Spleen (tissue), 7 donors: ENCODE data around the gene MADD.

Source experiments
- POLR2A ChIP-seq, 3 donors: fragments of 450-650 bp; IDR thresholded peaks; one replicate each; pipeline ENCODE4 v1.5.1; 2017; ENCODE audit warnings: antibody characterized with exemption in 3 of 3, mild to moderate bottlenecking in 1 of 3
- POLR2AphosphoS5 ChIP-seq, 3 donors: sonication (generic); formaldehyde crosslinking; IDR thresholded peaks; one replicate each; pipeline ENCODE4 v1.5.1; 2017; ENCODE audit warnings: antibody characterized with exemption in 3 of 3
- TF ChIP-seq, protein P1 (sequence below), 11 experiments: fragments of 200-600 bp in 7 of 11; fragments of 450-650 bp in 4 of 11; sonication (generic) in 4 of 11; IDR thresholded peaks in 8 of 11; conservative IDR thresholded peaks in 3 of 11; 1 replicate in 7 of 11; 2 replicates in 4 of 11; pipeline versions ENCODE4 v1.4.0 to v1.8.0; 2016 to 2021; ENCODE audit warnings: antibody characterized with exemption in 11 of 11, inconsistent platforms in 4 of 11, mild to moderate bottlenecking in 1 of 11
- donor health status: DM: no; HTN: no; CAD: no; lungs with moderate emphysema.
- donor health status: DM: no; HTN: no; CAD: no.
- donor health status: DM: no; HTN: no; CAD: no.

DNA sequence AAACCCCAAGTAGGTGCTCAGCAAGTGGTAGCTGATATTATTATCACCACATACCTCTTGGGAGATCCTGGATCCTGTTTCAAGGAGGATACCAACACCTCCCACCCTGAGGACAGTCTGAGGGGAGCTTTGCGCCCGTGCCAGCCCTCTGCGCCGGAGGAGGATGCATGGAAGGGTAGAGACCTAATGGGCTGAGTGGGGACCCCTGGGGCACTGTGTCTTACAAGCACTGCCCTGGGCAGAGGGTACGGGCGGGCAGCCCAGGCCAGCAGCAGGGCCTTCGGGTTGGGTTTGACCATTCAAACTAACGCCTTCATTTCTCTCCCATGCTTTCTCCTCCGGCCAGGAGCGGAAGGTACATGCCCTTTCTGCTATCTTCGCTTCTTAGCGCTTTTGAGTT lies 56.3 kb downstream of the MADD start:
- TF ChIP-seq, protein P1, sequence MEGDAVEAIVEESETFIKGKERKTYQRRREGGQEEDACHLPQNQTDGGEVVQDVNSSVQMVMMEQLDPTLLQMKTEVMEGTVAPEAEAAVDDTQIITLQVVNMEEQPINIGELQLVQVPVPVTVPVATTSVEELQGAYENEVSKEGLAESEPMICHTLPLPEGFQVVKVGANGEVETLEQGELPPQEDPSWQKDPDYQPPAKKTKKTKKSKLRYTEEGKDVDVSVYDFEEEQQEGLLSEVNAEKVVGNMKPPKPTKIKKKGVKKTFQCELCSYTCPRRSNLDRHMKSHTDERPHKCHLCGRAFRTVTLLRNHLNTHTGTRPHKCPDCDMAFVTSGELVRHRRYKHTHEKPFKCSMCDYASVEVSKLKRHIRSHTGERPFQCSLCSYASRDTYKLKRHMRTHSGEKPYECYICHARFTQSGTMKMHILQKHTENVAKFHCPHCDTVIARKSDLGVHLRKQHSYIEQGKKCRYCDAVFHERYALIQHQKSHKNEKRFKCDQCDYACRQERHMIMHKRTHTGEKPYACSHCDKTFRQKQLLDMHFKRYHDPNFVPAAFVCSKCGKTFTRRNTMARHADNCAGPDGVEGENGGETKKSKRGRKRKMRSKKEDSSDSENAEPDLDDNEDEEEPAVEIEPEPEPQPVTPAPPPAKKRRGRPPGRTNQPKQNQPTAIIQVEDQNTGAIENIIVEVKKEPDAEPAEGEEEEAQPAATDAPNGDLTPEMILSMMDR (IDR thresholded peaks at IDR 0.05 in 8 of 11, conservative IDR thresholded peaks at IDR 0.05 in 3 of 11): no peak
- TF ChIP-seq POLR2A (IDR thresholded peaks at IDR 0.05): no peak
- TF ChIP-seq POLR2AphosphoS5 (IDR thresholded peaks at IDR 0.05): no peak
